Activated naive CD8-positive, alpha-beta T cell treated with anti-CD3 and anti-CD28 coated beads, Interleukin-2, amount 10 ng/mL, durations not matched to agents 7 days and 5 days (primary cell): ENCODE results near the gene STEAP4. TPM values are rescaled to one million over a fixed set of nuclear protein-coding genes. Genes with fewer than 3 reads are reported as not detected.

Source experiments
- ATAC-seq: fragments of 150-1000 bp; cut with Tn5 transposase; one replicate; pipeline ENCODE4 v1.10.0; 2021; ENCODE audit warnings: low read depth, moderate library complexity
- POLR2A ChIA-PET: fragments of 350-600 bp; sonication (Branson Sonifier 250); formaldehyde crosslinking; loops from one replicate; lab custom pipeline; 2021; ENCODE audit warnings: antibody characterized with exemption; lab: Charles Lee
- DNase-seq: peaks from one replicate; pipeline ENCODE4 v3.0.0; 2021
- H3K27ac Mint-ChIP-seq: one replicate; pipeline ENCODE4 v1.8.0; 2022; ENCODE audit warnings: mild to moderate bottlenecking, mixed read lengths
- H3K27me3 Mint-ChIP-seq: one replicate; pipeline ENCODE4 v1.8.0; 2022; ENCODE audit warnings: mild to moderate bottlenecking, moderate library complexity, mixed read lengths
- H3K36me3 Mint-ChIP-seq: one replicate; pipeline ENCODE4 v1.8.0; 2021; ENCODE audit warnings: mild to moderate bottlenecking, mixed read lengths
- H3K4me1 Mint-ChIP-seq: one replicate; pipeline ENCODE4 v1.8.0; 2021; ENCODE audit warnings: mixed read lengths
- H3K4me3 Mint-ChIP-seq: one replicate; pipeline ENCODE4 v1.8.0; 2022; ENCODE audit warnings: mild to moderate bottlenecking, moderate library complexity, mixed read lengths
- H3K9me3 Mint-ChIP-seq: one replicate; pipeline ENCODE4 v1.8.0; 2021; ENCODE audit warnings: mixed read lengths
- total RNA-seq, 2 experiments: library from RNA; stranded (reverse); gene quantifications; one replicate each; pipeline ENCODE4 v1.2.3, GENCODE V29; 2021

The STEAP4 gene
- total RNA-seq, 2 experiments from 2014 or later: not detected

GRCh38 chr7:88328787-88329186, 22.1 kb upstream of the STEAP4 start:
- Mint-ChIP-seq H3K27ac (no peak overlapping the region), H3K36me3 (no peaks in the 10 kb centered on the region), H3K4me3 (no peak overlapping the region), H3K4me1 (no peaks in the 10 kb centered on the region), H3K27me3 (peaks cover 2% of the 10 kb centered on the region), H3K9me3 (no peaks in the 10 kb centered on the region)
- DNase-seq (no peak), ATAC-seq (no peak)
- POLR2A ChIA-PET: no interaction called here

- no peaks in the 10 kb centered on the region for H3K4me1 Mint-ChIP-seq
Observed at GRCh38 chr7:88324699-88325098, 18.0 kb upstream of the STEAP4 start.

GRCh38 chr7:88322151-88322550, 15.5 kb upstream of the STEAP4 start:
- Mint-ChIP-seq H3K4me3 (no peak overlapping the region), H3K27me3 (peaks cover 9% of the 10 kb centered on the region), H3K4me1 (no peaks in the 10 kb centered on the region), H3K27ac (no peak overlapping the region), H3K36me3 (no peaks in the 10 kb centered on the region), H3K9me3 (no peaks in the 10 kb centered on the region)
- no peak for DNase-seq
- POLR2A ChIA-PET: no interaction called here
- ATAC-seq: no peak

More at GRCh38 chr7:88324699-88325098, 18.0 kb upstream of the STEAP4 start:
- no peak for ATAC-seq
- H3K36me3 Mint-ChIP-seq: no peaks in the 10 kb centered on the region
- no peak for DNase-seq
- H3K4me3 Mint-ChIP-seq: no peak overlapping the region
- H3K27ac Mint-ChIP-seq: no peak overlapping the region
- H3K27me3 Mint-ChIP-seq: peaks cover 5% of the 10 kb centered on the region
- POLR2A ChIA-PET: no interaction called here
- no peaks in the 10 kb centered on the region for H3K9me3 Mint-ChIP-seq

- H3K36me3 Mint-ChIP-seq: no peaks in the 10 kb centered on the region
- no peaks in the 10 kb centered on the region for H3K9me3 Mint-ChIP-seq
- H3K4me1 Mint-ChIP-seq: no peaks in the 10 kb centered on the region
- ATAC-seq: no peak
- H3K27ac Mint-ChIP-seq: no peak overlapping the region
- peaks cover 9% of the 10 kb centered on the region for H3K27me3 Mint-ChIP-seq
- no peak overlapping the region for H3K4me3 Mint-ChIP-seq
- POLR2A ChIA-PET: no interaction called here
- DNase-seq: no peak
Observed at GRCh38 chr7:88321694-88322093, 15.0 kb upstream of the STEAP4 start.

- no peak for ATAC-seq
- Mint-ChIP-seq H3K27me3 (peaks cover 16% of the 10 kb centered on the region), H3K27ac (no peak overlapping the region), H3K4me3 (no peak overlapping the region), H3K36me3 (no peaks in the 10 kb centered on the region), H3K9me3 (no peaks in the 10 kb centered on the region), H3K4me1 (no peaks in the 10 kb centered on the region)
- DNase-seq: no peak
- POLR2A ChIA-PET: no interaction called here
Observed at GRCh38 chr7:88318196-88318595, 11.5 kb upstream of the STEAP4 start.

GRCh38 chr7:88317422-88317821, 10.7 kb upstream of the STEAP4 start:
- Mint-ChIP-seq H3K36me3 (no peaks in the 10 kb centered on the region), H3K27ac (no peak overlapping the region), H3K27me3 (peaks cover 16% of the 10 kb centered on the region), H3K9me3 (no peaks in the 10 kb centered on the region), H3K4me3 (no peak overlapping the region), H3K4me1 (no peaks in the 10 kb centered on the region)
- DNase-seq: no peak
- no peak for ATAC-seq
- POLR2A ChIA-PET: no interaction called here

- ATAC-seq: no peak
- no peak for DNase-seq
- no peaks in the 10 kb centered on the region for H3K36me3 Mint-ChIP-seq
- POLR2A ChIA-PET: no interaction called here
- H3K4me1 Mint-ChIP-seq: no peaks in the 10 kb centered on the region
- no peaks in the 10 kb centered on the region for H3K9me3 Mint-ChIP-seq
- H3K27ac Mint-ChIP-seq: no peak overlapping the region
- H3K27me3 Mint-ChIP-seq: peaks cover 16% of the 10 kb centered on the region
- no peak overlapping the region for H3K4me3 Mint-ChIP-seq
Observed at GRCh38 chr7:88316456-88316855, 9.8 kb upstream of the STEAP4 start.

GRCh38 chr7:88315522-88315921, 8.8 kb upstream of the STEAP4 start:
- ATAC-seq (no peak), DNase-seq (no peak)
- Mint-ChIP-seq H3K27ac (no peak overlapping the region), H3K4me3 (no peak overlapping the region), H3K4me1 (no peaks in the 10 kb centered on the region), H3K27me3 (peaks cover 16% of the 10 kb centered on the region), H3K9me3 (no peaks in the 10 kb centered on the region), H3K36me3 (no peaks in the 10 kb centered on the region)
- POLR2A ChIA-PET: no interaction called here

GRCh38 chr7:88314061-88314491, 7.4 kb upstream of the STEAP4 start:
- POLR2A ChIA-PET: no interaction called here
- ATAC-seq (no peak), DNase-seq (no peak)
- Mint-ChIP-seq H3K9me3 (no peaks in the 10 kb centered on the region), H3K4me1 (no peaks in the 10 kb centered on the region), H3K27ac (no peak overlapping the region), H3K27me3 (peaks cover 14% of the 10 kb centered on the region), H3K36me3 (no peaks in the 10 kb centered on the region), H3K4me3 (no peak overlapping the region)

- H3K4me1 Mint-ChIP-seq: no peaks in the 10 kb centered on the region
Observed at GRCh38 chr7:88312061-88312663, 5.5 kb upstream of the STEAP4 start.

GRCh38 chr7:88311675-88312036, 5.0 kb upstream of the STEAP4 start:
- DNase-seq (no peak), ATAC-seq (no peak)
- Mint-ChIP-seq H3K27ac (no peak overlapping the region), H3K27me3 (peaks cover 25% of the 10 kb centered on the region), H3K9me3 (no peaks in the 10 kb centered on the region), H3K4me1 (peaks cover 2% of the 10 kb centered on the region), H3K4me3 (no peak overlapping the region), H3K36me3 (no peaks in the 10 kb centered on the region)
- POLR2A ChIA-PET: no interaction called here

More at GRCh38 chr7:88312061-88312663, 5.5 kb upstream of the STEAP4 start:
- Mint-ChIP-seq H3K36me3 (no peaks in the 10 kb centered on the region), H3K9me3 (no peaks in the 10 kb centered on the region), H3K27ac (no peak overlapping the region), H3K27me3 (peaks cover 20% of the 10 kb centered on the region), H3K4me3 (no peak overlapping the region)
- DNase-seq: no peak
- ATAC-seq: no peak
- POLR2A ChIA-PET: no interaction called here

- DNase-seq (no peak), ATAC-seq (no peak)
- Mint-ChIP-seq H3K36me3 (no peaks in the 10 kb centered on the region), H3K4me1 (peaks cover 5% of the 10 kb centered on the region), H3K27ac (no peak overlapping the region), H3K4me3 (no peak overlapping the region), H3K9me3 (no peaks in the 10 kb centered on the region), H3K27me3 (peaks cover 31% of the 10 kb centered on the region)
- POLR2A ChIA-PET: no interaction called here
Observed at GRCh38 chr7:88310956-88311674, 4.4 kb upstream of the STEAP4 start.

GRCh38 chr7:88309819-88310218, 3.1 kb upstream of the STEAP4 start:
- POLR2A ChIA-PET: no interaction called here
- no peaks in the 10 kb centered on the region for H3K36me3 Mint-ChIP-seq
- no peak overlapping the region for H3K27ac Mint-ChIP-seq
- H3K27me3 Mint-ChIP-seq: peaks cover 36% of the 10 kb centered on the region
- peaks cover 5% of the 10 kb centered on the region for H3K4me1 Mint-ChIP-seq
- no peak for ATAC-seq
- H3K4me3 Mint-ChIP-seq: no peak overlapping the region
- H3K9me3 Mint-ChIP-seq: no peaks in the 10 kb centered on the region
- no peak for DNase-seq

GRCh38 chr7:88307823-88308222, 1.1 kb upstream of the STEAP4 start:
- no peak for ATAC-seq
- peaks cover 25% of the 10 kb centered on the region for H3K27me3 Mint-ChIP-seq
- no peak overlapping the region for H3K4me3 Mint-ChIP-seq
- H3K36me3 Mint-ChIP-seq: no peaks in the 10 kb centered on the region
- no peaks in the 10 kb centered on the region for H3K9me3 Mint-ChIP-seq
- no peak overlapping the region for H3K27ac Mint-ChIP-seq
- POLR2A ChIA-PET: no interaction called here
- peaks cover 5% of the 10 kb centered on the region for H3K4me1 Mint-ChIP-seq
- DNase-seq: no peak
